GM12874 (cell line): ENCODE measurements around the gene LRP5.

Source experiments
- CTCF ChIP-seq: IDR thresholded peaks from 2 replicates; pipeline ENCODE4 v1.5.1; 2011; ENCODE audit warnings: low read depth, mild to moderate bottlenecking, control low read depth, low read length, moderate library complexity; ENCODE audit not compliant: insufficient read depth

The LRP5 gene

GRCh38 chr11:68312117-68312779 lies at the start of gene LRP5:
Gene LRP5, plus strand, starts transcription at chr11:68312591. Its CDS starts 124 bp downstream, at chr11:68312715.
- 0 out of 2 replicates have a peak, but pooled peaks have one; percentile 9 for TF ChIP-seq CTCF

DNA sequence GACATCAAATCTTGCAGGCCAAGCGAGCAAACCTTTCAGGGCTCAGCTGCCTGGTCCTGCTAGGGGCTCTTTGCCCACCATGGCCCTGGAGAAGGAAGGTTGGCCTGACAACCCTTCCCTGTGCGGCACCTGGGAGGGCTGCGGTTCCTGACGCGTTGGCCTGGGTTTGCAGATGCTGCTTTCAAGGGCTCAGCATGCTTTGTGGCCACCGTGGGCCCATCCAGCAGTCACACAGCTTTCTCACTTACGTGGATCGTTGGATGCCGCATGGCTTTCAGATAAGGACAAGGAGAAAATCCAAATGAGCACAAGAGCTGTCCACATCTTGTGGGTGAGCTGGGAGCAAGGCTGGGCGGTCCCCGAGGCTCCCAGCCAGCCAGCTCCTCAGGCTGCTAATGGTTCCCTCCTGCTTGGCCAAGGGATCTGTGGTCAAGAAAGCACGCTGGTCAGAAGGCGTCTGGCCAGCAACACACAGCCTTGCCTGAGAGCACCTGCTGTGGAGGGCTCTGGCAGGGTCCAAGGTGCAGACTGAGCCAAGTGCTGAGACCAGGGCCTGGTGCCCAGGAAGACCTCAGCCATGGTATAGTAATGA lies 48.9 kb upstream of the LRP5 start:
- no peak for TF ChIP-seq CTCF

- no peak for TF ChIP-seq CTCF
Measured at GRCh38 chr11:68264244-68264643, 48.1 kb upstream of the LRP5 start.

GRCh38 chr11:68264741-68265540 lies 47.5 kb upstream of the LRP5 start:
- no peak for TF ChIP-seq CTCF

GRCh38 chr11:68266121-68266891 lies 46.1 kb upstream of the LRP5 start:
- TF ChIP-seq CTCF, result no peak

DNA sequence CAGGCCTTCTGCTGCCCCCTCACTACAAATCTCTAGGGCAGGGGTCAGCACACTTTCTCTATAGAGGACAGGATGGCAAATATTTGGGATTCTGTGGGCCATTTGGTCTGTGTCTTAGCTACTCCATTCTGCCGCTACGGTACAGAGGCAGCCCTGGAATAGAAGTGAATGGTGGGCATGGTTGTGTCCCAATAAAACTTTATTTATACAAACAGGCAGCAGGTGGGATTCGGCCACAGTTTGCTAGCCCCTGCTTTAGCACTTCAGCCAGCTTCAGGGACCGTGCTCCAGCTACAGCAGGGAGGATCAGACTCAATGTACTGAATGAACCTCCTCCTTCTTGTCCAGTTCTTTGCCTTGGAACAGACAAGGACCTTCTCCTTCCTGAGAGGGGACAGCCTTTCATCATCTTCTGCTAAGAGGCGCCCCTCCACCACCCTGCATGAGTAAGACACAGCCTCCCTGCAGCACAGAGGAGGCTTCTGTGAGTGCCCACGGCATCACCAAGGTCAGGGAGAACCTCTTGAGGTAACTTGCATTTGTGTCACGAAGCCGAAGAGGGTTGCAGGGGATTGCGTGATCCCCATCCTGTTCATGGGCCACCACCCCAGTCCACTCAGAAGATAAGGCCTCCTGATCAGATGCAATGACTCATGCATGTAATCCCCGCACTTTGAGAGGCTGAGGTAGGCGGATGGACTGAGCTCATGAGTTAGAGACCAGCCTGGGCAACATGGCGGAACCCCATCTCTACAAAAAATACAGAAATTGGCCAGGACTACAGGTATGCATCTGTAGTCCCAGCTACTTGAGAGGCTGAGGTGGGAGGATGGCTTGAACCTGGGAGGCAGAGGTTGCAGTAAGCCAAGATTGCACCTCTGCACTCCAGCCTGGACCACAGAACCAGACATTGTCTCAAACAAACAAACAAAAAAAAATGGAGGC lies 45.2 kb upstream of the LRP5 start:
- TF ChIP-seq CTCF, result no peak
